GM12874 (cell line): Measurements from ENCODE around the gene PDP2.

Experiments
- CTCF ChIP-seq: IDR thresholded peaks from 2 replicates; pipeline ENCODE4 v1.5.1; 2011; ENCODE audit warnings: low read depth, mild to moderate bottlenecking, control low read depth, low read length, moderate library complexity; ENCODE audit not compliant: insufficient read depth

PDP2 gene

GRCh38 chr16:66880288-66881013, at the start of gene PDP2:
Gene PDP2 (plus strand): TSS chr16:66880515. CDS start chr16:66884285, 3,770 bp downstream.
- no peak for TF ChIP-seq CTCF

- no peak for TF ChIP-seq CTCF
Measured at GRCh38 chr16:66832190-66832589, 48.1 kb upstream of the PDP2 start.

GRCh38 chr16:66832661-66833305, 47.5 kb upstream of the PDP2 start:
- TF ChIP-seq CTCF, result no peak

- TF ChIP-seq CTCF, result no peak
Measured at GRCh38 chr16:66834746-66835145, 45.6 kb upstream of the PDP2 start.

- no peak for TF ChIP-seq CTCF
Measured at GRCh38 chr16:66840883-66841282, 39.4 kb upstream of the PDP2 start.

- TF ChIP-seq CTCF, result no peak
Measured at GRCh38 chr16:66841366-66841765, 38.9 kb upstream of the PDP2 start.

GRCh38 chr16:66842765-66843164, 37.5 kb upstream of the PDP2 start:
- TF ChIP-seq CTCF, result no peak
